ENCODE measurements around the gene PRKCI.

Gene PRKCI

DNA sequence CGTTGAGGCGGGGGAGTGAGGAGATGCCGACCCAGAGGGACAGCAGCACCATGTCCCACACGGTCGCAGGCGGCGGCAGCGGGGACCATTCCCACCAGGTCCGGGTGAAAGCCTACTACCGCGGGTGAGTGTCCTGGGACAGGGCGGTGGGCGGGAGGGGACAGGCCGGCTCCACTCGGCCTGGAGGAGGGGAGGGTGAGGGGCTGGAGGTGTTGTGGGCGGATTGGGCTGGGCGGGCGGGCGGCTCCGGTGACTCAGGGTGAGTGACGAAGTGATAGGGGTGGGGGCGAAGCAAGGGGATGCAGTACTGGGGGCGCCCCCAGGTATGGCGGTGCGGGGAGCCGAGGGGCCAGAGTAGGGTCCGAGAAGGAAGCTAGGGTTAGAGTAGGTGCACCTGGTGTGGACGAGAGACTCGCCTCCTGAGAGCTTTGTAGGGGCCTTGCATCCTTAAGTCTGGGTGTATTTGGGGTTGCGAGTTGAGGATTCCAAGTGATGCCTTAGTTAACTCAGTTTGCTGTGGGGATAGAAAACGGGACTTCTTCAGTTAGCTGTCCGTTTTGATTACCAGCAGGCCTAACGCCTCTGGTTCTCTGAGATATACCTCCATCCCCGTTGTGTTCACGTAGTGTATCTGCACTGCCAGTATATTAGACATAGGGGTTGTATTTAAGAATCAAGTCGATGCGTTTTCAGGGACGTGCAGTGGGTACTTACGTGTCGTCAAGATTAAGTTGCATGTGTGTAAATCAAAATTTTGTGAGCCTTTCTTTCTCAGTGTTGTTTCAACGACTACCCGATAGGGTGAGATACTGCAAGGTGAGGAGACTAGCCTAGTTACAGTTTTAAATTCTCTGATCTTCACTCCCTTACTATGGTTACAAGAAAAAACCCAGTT, 670 bp downstream of the PRKCI start:
- Histone ChIP-seq H3K9ac (ENCODE audit: low read depth, low read length) (peak overlapping the region; percentile 62), H3K36me3 (ENCODE audit: insufficient read depth, low read length) (no peaks in the 10 kb centered on the region), H3K4me1 (ENCODE audit: insufficient read depth, low read length) (peaks cover 26% of the 10 kb centered on the region), H3K79me2 (ENCODE audit: insufficient read depth, low read length) (peaks cover 45% of the 10 kb centered on the region), H2AFZ (ENCODE audit: low read depth, low read length) (peak overlapping the region; percentile 89), H3K27ac (ENCODE audit: low read length) (peak overlapping the region; percentile 92), H4K20me1 (ENCODE audit: insufficient read depth, low read length) (peaks cover 2% of the 10 kb centered on the region; the same call in 1 of the 2 replicates), H3K4me3 (ENCODE audit: low read depth in 1 of 2, low read length in 2 of 2) (peak overlapping the region; percentile 55 to 83; a peak in 3 of 4 replicates), H3K9me3 (ENCODE audit: insufficient read depth, low read length, severe bottlenecking) (no peaks in the 10 kb centered on the region), H3K27me3 (ENCODE audit: insufficient read depth, low read length, poor library complexity) (no peaks in the 10 kb centered on the region), H3K4me2 (ENCODE audit: insufficient read depth, low read length) (peak overlapping the region; percentile 86)
- TF ChIP-seq, protein P1, sequence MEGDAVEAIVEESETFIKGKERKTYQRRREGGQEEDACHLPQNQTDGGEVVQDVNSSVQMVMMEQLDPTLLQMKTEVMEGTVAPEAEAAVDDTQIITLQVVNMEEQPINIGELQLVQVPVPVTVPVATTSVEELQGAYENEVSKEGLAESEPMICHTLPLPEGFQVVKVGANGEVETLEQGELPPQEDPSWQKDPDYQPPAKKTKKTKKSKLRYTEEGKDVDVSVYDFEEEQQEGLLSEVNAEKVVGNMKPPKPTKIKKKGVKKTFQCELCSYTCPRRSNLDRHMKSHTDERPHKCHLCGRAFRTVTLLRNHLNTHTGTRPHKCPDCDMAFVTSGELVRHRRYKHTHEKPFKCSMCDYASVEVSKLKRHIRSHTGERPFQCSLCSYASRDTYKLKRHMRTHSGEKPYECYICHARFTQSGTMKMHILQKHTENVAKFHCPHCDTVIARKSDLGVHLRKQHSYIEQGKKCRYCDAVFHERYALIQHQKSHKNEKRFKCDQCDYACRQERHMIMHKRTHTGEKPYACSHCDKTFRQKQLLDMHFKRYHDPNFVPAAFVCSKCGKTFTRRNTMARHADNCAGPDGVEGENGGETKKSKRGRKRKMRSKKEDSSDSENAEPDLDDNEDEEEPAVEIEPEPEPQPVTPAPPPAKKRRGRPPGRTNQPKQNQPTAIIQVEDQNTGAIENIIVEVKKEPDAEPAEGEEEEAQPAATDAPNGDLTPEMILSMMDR (IDR thresholded peaks at IDR 0.05; ENCODE audit: borderline replicate concordance, extremely low read depth, low read length, poor library complexity, severe bottlenecking) = no peak
- no peak for TF ChIP-seq EZH2 (IDR thresholded peaks at IDR 0.05; ENCODE audit: borderline replicate concordance, low read depth, low read length, severe bottlenecking)
- peak; percentile 48 for ATAC-seq (ENCODE audit: insufficient read depth, low read depth)
- no peak for DNase-seq

DNA sequence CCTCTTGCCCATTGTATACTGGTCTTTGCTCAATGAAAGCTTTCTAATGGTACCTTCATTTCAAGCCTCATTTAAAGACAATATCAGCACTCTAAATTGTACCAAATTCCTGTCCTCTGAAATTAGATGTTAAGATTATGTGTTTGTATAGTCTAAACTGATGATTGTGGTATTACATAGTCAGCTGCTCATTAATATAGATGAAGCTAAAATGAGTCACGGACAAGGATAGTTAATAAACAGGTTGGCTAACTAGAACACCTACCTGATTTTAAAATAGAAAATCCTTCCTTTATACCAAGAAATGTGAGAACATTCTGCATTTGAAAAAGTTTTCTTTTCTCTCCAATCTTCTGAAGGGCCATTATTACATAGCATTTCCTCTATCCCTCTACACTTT, 2.9 kb downstream of the PRKCI start:
- peaks cover 61% of the 10 kb centered on the region for H3K79me2 ChIP-seq (ENCODE audit: insufficient read depth, low read length)
- no peak overlapping the region for H3K4me2 ChIP-seq (ENCODE audit: insufficient read depth, low read length)

DNA sequence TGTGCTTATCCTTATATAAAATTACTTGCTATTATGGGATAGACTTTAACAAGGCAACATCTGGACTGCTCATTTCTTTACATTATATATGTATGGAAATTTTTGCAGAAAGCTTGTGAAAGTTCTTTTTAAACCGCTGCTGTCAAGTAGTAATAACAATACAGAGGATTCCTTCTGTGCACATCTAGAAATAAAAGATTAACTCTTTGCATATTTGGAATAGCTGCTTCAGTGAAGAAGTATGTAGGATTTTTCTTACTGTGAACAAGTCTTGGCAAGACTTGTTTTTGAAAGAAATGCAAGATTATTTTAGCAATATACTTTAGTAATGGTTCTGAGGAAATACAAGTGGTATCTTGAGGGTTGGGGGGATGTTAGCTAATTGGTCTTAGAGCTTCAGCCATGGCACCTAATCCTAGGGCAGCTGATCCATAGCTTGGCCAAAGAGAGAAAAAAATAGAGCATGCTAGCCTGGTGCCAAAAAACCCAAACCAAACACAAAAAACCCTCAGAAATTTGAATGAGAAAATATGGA, 4.3 kb downstream of the PRKCI start:
- peaks cover 64% of the 10 kb centered on the region for H3K79me2 ChIP-seq (ENCODE audit: insufficient read depth, low read length)
- H3K9ac ChIP-seq (ENCODE audit: low read depth, low read length) = no peak overlapping the region
- ATAC-seq (ENCODE audit: insufficient read depth, low read depth) (no peak), DNase-seq (no peak)
- H3K4me3 ChIP-seq (ENCODE audit: low read depth in 1 of 2, low read length in 2 of 2) = no peak overlapping the region
- no peak overlapping the region for H3K27ac ChIP-seq (ENCODE audit: low read length)
- H4K20me1 ChIP-seq (ENCODE audit: insufficient read depth, low read length) = peaks cover 2% of the 10 kb centered on the region; the same call in 1 of the 2 replicates
- TF ChIP-seq, protein P1 (IDR thresholded peaks at IDR 0.05; ENCODE audit: borderline replicate concordance, extremely low read depth, low read length, poor library complexity, severe bottlenecking) = no peak
- no peak for TF ChIP-seq EZH2 (IDR thresholded peaks at IDR 0.05; ENCODE audit: borderline replicate concordance, low read depth, low read length, severe bottlenecking)
- no peaks in the 10 kb centered on the region for H3K9me3 ChIP-seq (ENCODE audit: insufficient read depth, low read length, severe bottlenecking)
- no peak overlapping the region for H2AFZ ChIP-seq (ENCODE audit: low read depth, low read length)
- no peaks in the 10 kb centered on the region for H3K36me3 ChIP-seq (ENCODE audit: insufficient read depth, low read length)
- H3K4me2 ChIP-seq (ENCODE audit: insufficient read depth, low read length) = no peak overlapping the region
- H3K4me1 ChIP-seq (ENCODE audit: insufficient read depth, low read length) = peaks cover 20% of the 10 kb centered on the region
- no peaks in the 10 kb centered on the region for H3K27me3 ChIP-seq (ENCODE audit: insufficient read depth, low read length, poor library complexity)

More for the DNA sequence above, 2.9 kb downstream of the PRKCI start:
- Histone ChIP-seq H3K9ac (ENCODE audit: low read depth, low read length) (no peak overlapping the region), H3K27me3 (ENCODE audit: insufficient read depth, low read length, poor library complexity) (no peaks in the 10 kb centered on the region), H3K4me3 (ENCODE audit: low read depth in 1 of 2, low read length in 2 of 2) (no peak overlapping the region), H3K36me3 (ENCODE audit: insufficient read depth, low read length) (no peaks in the 10 kb centered on the region), H3K9me3 (ENCODE audit: insufficient read depth, low read length, severe bottlenecking) (no peaks in the 10 kb centered on the region), H2AFZ (ENCODE audit: low read depth, low read length) (no peak overlapping the region), H3K4me1 (ENCODE audit: insufficient read depth, low read length) (peaks cover 26% of the 10 kb centered on the region), H4K20me1 (ENCODE audit: insufficient read depth, low read length) (peaks cover 2% of the 10 kb centered on the region; the same call in 1 of the 2 replicates), H3K27ac (ENCODE audit: low read length) (no peak overlapping the region)
- ATAC-seq (ENCODE audit: insufficient read depth, low read depth) = no peak
- TF ChIP-seq, protein P1 (IDR thresholded peaks at IDR 0.05; ENCODE audit: borderline replicate concordance, extremely low read depth, low read length, poor library complexity, severe bottlenecking) = no peak
- TF ChIP-seq EZH2 (IDR thresholded peaks at IDR 0.05; ENCODE audit: borderline replicate concordance, low read depth, low read length, severe bottlenecking) = no peak
- DNase-seq = no peak

Data from DND-41 (cell line).